HG03460 (cell line): ENCODE results near the gene NDUFAB1.
"Not testable (repeated sequence)": the region's sequence is repeated elsewhere in the genome, so short reads cannot be mapped to it uniquely, and the experiment has no call there.

ENCODE experiments used
- ATAC-seq: cut with Tn5 transposase; IDR thresholded peaks from one replicate; pipeline ENCODE4 v1.9.1; 2021; ENCODE audit not compliant: unreplicated experiment

The NDUFAB1 gene

DNA sequence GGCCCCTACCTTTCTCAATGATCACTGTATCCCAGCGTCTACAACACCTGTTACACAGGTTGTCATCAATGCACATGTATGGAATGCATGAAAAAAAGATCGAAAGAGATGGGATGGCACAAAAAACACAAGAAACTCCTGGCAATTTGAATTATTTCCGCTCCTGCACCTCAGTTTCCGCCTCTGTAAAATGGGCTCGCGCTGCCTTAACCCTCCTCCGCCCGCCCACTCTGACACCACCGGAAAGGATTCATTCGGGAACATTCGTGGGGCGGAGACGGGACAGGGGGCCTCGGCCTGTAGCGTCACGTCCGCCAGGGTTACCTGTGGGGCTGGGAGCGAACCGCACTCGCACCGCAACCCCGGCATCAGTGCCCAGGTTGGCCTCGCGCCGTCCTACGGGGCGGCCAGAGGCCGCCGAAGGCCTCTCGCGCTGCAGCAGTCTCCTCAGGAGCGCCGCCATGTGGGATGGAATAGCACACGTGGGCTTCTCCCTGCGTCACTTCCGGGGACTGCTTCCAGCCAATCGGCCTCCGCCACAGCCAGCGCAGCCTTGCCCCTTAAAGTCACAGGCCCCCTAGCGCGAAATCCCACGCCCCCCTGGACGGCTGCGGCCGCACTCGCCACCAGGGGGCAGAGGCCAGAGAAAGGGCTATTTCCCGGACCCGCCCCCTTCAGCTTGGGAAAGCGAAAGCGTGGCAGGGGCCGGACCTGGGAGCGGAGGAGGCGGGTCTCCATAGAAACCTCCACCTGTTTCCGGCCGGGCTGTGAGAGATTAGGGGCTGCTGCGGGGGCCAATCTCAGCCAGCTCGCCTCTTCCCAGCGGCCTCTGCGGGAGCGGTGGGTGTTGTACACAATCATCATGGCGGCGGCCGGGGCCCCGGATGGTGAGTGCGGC is 39.0 kb downstream of the NDUFAB1 start, which contains the start of the genes EARS2 and UBFD1:
TSS of gene EARS2 (minus strand) at position 470 of the 898 bp plus-strand sequence. CDS start at position 463, 7 bp downstream.
TSS of gene UBFD1 (plus strand) at position 847 of the 898 bp plus-strand sequence. CDS start at position 863, 16 bp downstream.
- ATAC-seq: peak; percentile 91

GRCh38 chr16:23554536-23554935 is 41.6 kb downstream of the NDUFAB1 start:
- ATAC-seq: no peak

- ATAC-seq: no peak
Observed at GRCh38 chr16:23552161-23552560, 44.0 kb downstream of the NDUFAB1 start.

DNA sequence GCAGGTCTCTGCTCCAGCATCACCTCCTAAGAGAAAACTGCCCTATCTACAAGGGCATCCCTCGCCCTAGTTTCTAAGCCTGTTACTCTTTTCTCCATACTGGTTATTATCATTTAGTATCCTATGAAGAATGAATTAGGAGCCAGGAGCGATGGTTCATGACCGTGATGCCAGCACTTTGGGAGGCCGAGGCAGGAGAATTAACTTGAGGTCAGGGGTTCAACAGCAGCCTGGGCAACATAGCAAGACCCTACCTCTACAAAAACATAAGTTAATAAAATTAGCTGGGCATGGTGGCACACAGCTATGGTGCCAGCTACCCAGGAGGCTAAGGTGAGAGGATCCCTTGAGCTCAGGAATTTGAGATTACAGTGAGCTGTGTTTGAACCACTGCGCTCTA is 46.2 kb downstream of the NDUFAB1 start:
- no peak for ATAC-seq

- no peak for ATAC-seq
Observed at GRCh38 chr16:23544436-23544835, 51.7 kb downstream of the NDUFAB1 start.

DNA sequence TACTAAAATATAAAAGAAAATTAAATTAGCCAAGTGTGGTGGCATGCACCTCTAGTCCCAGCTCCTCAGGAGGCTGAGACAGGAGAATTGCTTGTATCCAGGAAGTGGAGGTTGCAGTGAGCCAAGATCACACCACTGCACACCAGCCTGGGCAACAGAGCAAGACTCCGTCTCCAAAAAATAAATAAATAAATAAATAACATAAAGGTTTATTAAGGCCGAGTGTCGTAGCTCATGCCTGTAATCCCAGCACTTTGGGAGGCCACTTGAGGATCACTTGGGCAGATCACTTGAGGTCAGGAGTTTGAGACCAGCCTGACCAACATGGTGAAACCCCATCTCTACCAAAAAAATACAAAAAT is 55.3 kb downstream of the NDUFAB1 start:
- ATAC-seq: not testable (repeated sequence)

DNA sequence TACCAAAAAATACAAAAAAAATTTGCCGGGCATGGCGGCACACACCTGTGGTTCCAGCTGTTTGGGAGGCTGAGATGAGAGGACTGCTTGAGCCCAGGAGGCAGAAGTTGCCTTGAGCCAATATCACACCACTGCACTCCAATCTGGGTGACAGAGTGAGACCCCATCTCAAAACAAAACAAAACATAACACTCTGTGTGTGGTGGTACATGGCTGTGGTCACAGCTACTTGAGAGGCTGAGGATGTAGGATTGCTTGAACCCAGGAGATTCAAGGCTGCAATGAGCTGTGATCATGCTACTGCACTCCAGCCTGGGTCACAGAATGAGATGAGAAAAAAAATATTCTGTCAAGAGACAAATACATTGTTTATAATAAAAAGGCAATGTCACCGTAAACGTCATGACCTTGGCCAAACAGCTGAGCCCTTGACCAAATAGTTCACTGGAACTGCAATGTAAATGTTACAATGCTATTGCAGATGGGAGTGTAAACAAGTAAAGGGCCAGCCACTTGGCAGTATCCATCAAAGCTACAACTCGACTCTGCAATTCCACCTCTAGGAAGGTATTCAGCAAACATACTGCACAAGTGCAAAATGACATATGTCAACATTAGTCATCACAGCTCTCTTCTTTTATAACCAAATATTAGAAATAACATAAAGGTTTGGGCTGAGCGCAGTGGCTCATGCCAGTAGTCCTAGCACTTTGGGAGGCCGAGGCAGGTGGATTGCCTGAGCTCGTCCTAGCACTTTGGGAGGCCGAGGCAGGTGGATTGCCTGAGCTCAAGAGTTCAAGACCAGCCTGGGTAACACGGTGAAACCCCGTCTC is 55.9 kb downstream of the NDUFAB1 start:
- no peak for ATAC-seq

DNA sequence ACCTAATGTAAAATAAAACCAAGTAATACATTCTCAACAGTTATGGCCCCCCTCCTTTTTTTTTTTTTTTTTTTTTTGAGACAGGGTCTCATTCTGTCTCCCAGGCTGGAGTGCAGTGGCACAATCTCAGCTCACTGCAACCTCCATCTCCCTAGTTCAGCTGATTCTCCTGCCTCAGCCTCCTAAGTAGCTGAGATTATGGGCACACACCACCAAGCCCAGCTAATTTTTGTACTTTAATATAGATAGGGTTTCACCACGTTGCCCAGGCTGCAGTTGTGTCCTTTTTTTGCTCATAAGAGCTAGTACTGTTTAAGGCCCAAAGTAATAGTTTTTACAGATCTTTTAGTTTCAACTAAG is 57.2 kb downstream of the NDUFAB1 start:
- no peak for ATAC-seq

GRCh38 chr16:23537390-23537789 is 58.7 kb downstream of the NDUFAB1 start:
- no peak for ATAC-seq

GRCh38 chr16:23535901-23536300 is 60.2 kb downstream of the NDUFAB1 start:
- no peak for ATAC-seq

DNA sequence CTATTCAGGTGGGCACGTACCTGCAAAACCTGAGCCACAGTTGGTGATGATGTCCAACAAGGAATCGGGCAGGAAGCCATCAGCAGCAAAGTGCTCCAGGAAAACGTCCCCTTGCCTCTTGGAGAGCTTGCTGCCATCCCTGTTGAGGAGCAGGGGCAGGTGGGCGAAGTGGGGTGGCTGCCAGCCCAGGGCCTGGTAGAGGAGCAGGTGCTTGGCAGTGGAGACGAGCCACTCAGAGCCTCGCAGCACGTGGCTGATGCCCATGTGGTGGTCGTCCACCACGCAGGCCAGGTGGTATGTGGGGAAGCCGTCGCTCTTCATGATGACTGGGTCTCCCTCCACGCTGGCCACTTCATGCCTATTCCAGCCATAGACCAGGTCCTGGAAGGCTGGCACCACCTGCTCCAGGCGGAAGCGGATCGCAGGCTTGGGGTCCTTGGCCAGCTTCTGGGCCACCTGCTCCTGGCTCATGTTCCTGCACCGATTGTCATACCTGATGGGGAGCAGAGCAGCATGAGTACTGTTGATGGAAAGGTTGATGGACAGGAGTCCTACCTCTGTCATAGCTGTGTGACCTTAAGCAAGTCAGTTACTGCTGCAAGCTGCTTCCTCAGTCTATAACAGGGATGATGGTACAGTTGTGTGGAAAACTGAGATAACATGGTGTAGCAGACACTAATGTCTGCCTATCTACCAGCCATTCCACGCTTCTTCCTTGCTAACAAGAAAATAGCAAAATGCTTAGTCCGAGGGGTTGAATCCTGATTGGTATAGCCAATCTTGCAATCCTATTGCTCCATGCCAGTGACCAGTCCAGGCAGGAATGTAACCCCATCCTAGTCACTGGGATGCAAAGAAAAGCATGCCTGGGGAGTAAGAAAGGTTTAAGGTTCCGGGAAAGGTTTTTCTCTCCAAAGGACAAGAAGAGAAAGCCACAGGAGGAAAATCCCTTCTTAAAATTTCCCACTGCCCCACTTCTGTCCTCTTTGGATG is 61.0 kb downstream of the NDUFAB1 start:
- no peak for ATAC-seq

GRCh38 chr16:23532448-23532847 is 63.7 kb downstream of the NDUFAB1 start:
- ATAC-seq: no peak
